Left hindlimb (tissue), 1 donor: ENCODE measurements around the gene NFYB.

Experiments used
- DNase-seq: peaks from one replicate; pipeline ENCODE4 v3.0.0-alpha.2; 2018

The NFYB gene

DNA sequence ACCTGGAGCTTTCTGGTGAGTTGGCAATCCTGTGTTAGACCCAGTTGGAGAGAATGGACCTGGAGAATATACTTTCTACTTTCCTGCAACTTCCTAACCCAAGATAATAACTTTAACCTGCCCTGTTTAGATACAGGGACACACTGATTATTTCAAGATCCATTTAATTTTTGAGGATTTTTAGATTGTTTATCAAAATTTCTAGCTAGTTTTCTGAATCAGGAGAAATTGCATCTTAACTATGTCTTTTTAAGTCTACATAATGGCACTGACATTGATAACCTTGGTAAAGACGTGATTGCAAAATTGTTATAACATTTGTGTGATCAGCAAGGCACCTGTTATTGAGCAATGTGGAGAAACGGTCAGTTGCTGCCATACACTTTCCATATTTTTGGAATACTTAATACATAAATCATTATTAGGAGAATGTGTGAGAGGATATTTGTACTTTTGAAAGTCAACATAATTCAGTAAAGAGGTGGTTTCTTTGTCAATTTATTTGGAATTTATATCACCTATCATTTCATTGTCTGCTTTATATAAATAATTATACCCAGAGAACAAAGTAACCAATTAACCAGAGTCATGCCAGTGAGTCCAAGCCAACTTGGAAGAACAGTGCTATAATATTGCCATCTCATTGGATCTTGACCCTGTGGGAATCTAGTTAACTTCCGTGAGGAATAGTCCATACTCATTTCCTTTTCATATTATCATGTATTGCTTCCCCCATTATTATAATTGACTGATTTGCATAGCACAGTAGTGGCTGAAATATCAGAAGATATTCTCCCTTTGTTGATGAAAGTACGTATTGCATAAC is 28.4 kb downstream of the NFYB start:
- no peak for DNase-seq

DNA sequence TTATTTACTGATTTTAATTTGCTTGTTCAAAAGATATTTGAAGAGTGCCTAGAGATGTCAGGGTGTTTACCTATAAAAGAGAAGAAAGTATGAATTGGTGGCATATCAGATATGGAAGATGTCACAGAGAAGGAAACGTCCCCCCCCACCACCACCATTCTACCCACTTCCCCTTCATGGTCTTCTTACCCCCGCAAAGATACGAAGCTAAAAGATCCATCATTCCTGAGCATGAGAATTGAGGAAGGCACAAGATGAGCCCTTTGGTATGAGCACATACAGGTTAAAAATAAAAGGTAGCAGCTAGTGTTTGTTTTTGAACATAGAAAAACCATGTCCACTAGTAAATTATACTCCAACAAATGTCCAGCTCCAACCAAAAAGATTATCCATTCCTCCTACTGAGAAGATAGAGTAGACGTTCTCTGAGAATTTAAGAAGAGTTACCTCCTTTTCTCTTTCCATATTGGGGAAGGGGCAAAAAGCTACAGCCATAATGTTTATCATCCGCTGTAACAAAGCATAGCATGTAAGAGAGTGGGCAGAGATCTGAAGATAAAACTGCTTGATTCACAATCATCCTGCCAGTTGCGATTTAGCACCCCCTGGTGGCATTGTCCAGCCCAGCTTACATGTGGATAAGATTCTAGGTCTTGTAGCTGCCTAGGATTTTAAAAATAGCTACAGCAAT is 29.1 kb downstream of the NFYB start:
- DNase-seq, result peak; percentile 84

DNA sequence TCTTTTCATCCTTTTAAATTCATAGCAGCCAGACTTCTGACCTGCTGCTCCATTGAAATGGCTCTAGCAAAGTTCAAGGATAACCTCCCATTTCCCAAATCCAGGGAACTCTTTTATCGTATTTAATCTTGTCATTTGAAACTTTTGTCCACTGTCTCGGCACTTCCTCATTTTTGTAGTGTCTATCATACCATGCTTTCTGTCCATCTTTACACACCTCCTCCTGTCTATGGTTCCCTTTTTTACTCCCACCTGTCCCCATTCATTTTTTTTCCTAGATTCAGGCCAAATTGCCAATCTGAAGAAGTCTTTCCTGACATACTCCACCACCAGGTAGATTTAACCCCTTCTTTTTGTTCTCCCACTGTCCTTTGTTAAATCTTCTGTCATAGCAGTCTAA is 31.0 kb downstream of the NFYB start:
- no peak for DNase-seq

DNA sequence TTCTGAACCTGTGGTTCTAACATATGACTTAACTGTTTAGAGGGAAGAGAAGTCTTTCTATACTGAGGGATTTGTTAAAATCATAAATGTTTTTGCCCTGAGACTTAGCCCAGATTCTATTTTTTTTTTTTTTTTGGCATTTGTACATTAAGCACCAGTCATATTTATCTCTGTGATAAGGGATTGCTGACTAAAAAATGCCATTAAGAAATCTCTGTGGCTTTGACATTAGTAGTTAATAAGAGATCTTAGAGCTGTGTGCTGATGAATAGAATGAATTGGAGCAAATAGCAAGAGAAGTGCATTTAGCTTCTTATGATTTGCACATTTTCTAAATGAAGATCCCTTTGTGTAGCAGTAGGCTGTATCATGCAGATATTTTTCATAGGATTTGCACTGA is 32.5 kb downstream of the NFYB start:
- DNase-seq, result no peak

DNA sequence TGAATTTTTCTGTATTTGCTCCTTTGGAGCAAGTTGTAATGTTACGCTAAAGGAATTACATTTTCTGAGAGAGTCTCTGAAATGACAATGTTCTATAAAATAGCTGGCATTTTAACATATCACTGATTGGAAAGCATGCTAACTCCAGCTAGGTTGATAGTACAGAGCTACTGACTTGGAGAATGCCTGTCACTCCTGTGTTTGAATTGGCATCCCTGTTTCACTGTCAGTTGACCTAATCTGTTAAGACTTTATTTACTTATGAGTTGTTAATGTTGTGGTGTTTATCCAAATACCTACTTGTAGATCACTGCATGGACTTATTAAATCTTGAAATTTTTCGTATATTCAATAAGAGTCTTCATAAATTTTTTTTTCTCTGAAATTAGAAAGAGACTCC is 40.1 kb downstream of the NFYB start:
- DNase-seq, result no peak

DNA sequence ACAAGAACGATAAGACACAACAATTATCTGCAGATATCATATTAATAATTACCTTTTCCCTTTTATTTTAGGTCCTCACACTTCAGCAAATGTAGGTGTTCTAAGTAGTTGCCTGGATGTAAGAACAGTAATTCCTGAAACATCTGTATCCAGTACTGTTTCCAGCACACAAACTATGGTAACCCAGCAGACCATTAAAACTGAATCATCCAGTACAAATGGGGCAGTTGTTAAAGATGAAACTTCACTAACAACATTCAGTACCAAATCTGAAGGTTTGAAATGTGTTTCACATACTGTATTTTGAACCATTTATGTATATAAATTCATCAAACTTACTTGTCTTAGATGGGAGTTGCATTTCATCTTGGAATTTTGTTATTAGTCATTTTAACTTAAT is 42.7 kb downstream of the NFYB start:
- DNase-seq, result no peak

DNA sequence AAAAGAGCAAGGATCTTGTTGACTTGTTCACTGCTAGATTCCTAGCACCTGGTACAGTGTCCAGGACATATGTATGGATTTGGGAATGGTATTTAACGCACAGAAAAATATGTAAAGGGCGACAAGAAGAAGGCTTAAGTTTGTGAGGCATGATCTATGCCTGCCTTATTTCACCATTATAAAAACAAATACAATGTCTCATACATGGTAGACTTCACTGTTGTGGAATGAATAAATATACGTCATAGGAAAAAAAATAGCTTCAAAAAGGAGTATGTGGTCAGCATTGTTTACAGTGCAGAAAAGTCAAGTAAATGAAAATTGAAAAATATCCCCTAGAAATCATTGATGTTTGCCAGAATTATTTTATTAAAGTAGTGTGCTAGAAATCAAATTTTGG is 43.7 kb downstream of the NFYB start:
- DNase-seq, result no peak

DNA sequence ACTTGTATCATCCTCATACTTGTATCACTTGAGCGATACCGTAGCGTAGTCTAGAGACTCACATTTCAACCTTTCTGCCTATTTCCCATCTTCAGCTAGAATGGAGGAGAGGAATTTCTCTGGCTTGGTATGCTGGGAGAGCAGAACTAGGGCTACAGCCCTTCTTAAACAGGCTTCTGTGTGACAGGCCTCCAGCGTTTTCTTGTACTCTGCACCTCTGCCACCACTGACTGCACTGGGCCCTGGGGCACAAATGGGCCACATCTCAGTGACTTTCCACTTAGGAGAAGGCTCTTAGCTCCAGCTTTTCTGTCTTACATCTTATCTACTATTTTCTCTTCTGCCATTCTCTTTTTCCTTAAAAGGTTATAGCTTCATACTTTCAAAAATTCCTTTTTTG is 46.9 kb downstream of the NFYB start:
- no peak for DNase-seq

DNA sequence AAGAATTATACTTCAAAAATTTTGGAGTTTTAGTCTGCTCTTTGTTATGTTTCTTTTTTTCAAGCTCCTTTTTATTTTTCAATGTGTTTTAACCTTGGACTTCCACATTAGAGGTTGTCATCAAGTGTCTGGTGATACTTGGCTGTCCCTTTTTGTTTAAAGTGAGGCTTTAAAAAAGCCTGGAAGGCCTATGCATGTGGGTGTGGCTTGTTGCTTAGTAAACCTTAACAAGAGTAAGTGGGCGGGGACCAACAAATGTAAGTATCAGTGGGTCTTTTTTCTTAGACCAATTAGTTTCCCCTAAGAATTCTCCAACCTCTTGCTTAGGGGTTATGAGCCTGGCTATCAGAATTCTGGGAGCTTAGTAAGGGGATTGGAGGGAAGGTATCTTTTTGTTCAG is 47.3 kb downstream of the NFYB start:
- no peak for DNase-seq

DNA sequence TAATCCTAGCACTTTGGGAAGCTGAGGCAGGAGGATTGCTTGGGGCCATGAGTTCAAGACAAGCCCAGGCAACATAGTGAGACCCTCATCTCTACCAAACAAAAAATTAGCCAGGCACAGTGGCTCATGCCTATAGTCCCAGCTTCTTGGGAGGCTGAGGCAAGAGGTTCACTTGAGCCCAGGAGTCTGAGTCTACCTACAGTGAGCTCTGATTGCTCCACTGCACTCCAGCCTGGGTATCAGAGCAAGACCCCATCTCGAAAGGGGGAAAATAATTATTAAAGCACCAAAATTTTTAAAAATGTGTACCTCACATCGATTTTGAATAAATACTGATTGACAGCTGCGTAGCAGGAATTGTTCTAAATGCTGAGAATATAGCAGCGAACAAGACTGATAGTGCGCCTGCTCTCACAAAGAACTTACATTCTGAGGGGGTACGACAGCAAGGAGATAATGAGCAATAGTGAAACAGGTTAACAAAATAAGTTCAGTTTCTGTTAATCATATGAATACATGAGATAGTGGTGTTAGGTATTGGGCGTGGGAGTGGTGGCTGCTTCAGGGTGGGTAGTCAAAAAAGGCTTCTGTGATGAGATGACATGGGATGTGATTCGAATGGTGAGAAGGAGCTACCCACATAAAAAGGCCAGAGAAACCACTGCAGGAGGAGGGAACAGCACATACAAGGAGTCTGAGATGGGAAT is 54.1 kb downstream of the NFYB start:
- no peak for DNase-seq

DNA sequence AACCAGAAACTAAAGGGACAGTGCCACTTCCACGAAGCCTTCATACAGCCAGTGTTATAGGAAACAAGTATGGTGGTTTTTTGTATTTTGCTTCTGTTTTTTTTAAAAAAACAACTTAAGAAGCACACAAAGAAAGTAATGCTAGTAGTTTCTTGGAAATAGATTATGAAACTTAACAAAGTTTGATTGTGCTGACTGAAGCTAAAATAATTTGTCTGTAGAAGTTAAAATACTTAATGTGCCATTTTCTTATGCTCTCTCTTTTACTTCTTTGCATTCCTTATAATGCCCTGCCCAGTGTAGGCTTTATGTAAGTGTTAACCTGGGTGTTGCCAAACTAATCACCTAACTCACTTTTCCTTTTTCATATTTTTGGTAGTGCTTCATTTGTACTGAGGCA is 57.2 kb downstream of the NFYB start:
- DNase-seq, result no peak

DNA sequence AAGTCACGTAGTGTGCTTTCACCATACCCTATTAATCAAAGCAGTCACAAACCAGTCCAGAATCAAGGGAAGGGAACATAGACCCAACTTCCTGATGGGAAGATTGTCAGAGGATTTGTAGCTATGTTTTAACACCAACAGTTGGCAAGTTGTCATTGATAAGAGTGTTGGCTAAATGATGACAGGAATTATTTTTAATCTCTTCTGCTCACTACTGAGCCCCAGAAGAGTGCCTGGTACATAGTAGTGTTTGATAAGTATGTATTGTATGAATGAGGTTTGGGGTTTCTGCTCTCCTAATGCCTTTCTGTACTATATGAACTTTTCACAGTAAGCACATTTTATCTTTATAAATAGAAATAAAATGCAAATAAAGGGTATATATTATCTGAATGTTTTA is 59.0 kb downstream of the NFYB start:
- no peak for DNase-seq

DNA sequence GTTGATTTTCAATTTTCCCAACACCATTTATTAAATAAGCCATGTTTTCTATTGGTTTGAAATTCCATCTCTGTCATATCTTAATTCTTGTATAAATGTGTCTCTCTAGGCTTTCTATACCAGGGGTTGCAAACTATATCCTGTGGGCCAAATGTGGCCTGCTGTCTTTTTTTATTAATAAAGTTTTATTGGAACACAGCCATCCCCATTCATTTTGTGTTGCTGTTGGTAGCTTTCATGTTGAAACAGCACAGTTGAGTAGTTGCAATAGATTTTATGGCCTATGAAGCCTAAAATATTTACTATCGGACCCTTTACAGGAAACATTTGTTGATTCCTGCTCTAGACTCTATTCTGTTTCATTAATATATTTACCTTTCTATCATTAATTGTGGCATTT is 64.3 kb downstream of the NFYB start:
- DNase-seq, result no peak

DNA sequence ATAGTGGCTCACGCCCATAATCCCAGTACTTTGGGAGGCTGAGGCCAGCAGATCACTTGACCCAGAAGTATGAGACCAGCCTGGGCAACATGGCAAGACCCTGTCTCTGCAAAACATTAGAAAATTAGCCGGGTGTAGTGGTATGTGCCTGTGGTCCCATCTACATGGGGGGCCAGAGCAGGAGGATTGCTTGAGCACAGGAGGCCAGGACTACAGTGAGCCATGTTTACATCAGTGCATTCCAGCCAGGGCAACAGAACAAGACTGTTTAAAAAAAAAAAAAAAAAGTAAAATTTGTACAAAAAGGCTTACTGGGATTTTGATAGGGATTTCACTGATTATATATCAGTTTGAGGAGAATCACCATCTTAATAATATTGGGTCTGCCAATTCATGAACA is 65.9 kb downstream of the NFYB start:
- no peak for DNase-seq
